Suprapubic skin (tissue), 4 donors: ENCODE results near the gene KRT77. TPM values are rescaled to one million over a fixed set of nuclear protein-coding genes. Genes with fewer than 3 reads are reported as not detected.

Source experiments
- DNase-seq, 2 donors: peaks; one replicate each; pipeline ENCODE4 v3.0.0-alpha.2; 2019; ENCODE audit warnings: low spot score in 2 of 2
- H3K27ac ChIP-seq: fragments of 200-600 bp; sonication (generic); one replicate; pipeline ENCODE4 v1.5.1; 2019
- H3K27me3 ChIP-seq: fragments of 200-600 bp; sonication (generic); one replicate; pipeline ENCODE4 v1.5.1; 2019
- H3K36me3 ChIP-seq: fragments of 200-600 bp; sonication (generic); one replicate; pipeline ENCODE4 v1.5.1; 2019
- H3K4me1 ChIP-seq: fragments of 200-600 bp; sonication (generic); one replicate; pipeline ENCODE4 v1.5.1; 2019
- H3K4me3 ChIP-seq: fragments of 200-600 bp; sonication (generic); one replicate; pipeline ENCODE4 v1.5.1; 2019; ENCODE audit warnings: mild to moderate bottlenecking
- H3K9me3 ChIP-seq: fragments of 200-600 bp; sonication (generic); one replicate; pipeline ENCODE4 v1.5.1; 2019
- CTCF ChIP-seq, 2 donors: fragments of 200-600 bp in 1 of 2; fragments of 450-650 bp in 1 of 2; sonication (generic) in 1 of 2; IDR thresholded peaks; one replicate each; pipeline ENCODE4 v1.5.1; 2016 to 2019; ENCODE audit warnings: antibody characterized with exemption in 2 of 2, mild to moderate bottlenecking in 1 of 2, moderate library complexity in 1 of 2
- EP300 ChIP-seq: sonication (generic); formaldehyde crosslinking; IDR thresholded peaks from one replicate; pipeline ENCODE4 v1.6.1; 2017; ENCODE audit warnings: antibody characterized with exemption
- POLR2A ChIP-seq, 2 donors: fragments of 450-650 bp; IDR thresholded peaks; one replicate each; pipeline ENCODE4 v1.6.1; 2017; ENCODE audit warnings: antibody characterized with exemption in 2 of 2, mild to moderate bottlenecking in 2 of 2, moderate library complexity in 2 of 2
- POLR2AphosphoS5 ChIP-seq, 3 donors: sonication (generic); formaldehyde crosslinking; IDR thresholded peaks; one replicate each; pipeline ENCODE4 v1.6.1; 2017; ENCODE audit warnings: antibody characterized with exemption in 3 of 3
- WGBS: methylation state at CpG from one replicate; pipeline ENCODE4 v1.1.5; 2018; 5-methylcytosine and 5-hydroxymethylcytosine counted together
- total RNA-seq, 4 donors: library from RNA; depleted of rRNA; stranded (reverse); fragments of >200 nt; gene quantifications; one replicate each; pipeline ENCODE4 v1.1.0, GENCODE V29; 2016

Gene KRT77
- total RNA-seq, 4 donors from 2014 or later: 146 to 424 (median 275) TPM

GRCh38 chr12:52730383-52730782 is 27.1 kb upstream of the KRT77 start:
- no peak overlapping the region for H3K4me3 ChIP-seq
- no peak for TF ChIP-seq POLR2A (IDR thresholded peaks at IDR 0.05)
- TF ChIP-seq POLR2AphosphoS5 (IDR thresholded peaks at IDR 0.05): no peak
- no peak for TF ChIP-seq EP300
- no peak for TF ChIP-seq CTCF (IDR thresholded peaks at IDR 0.05)
- no peak for DNase-seq
- peaks cover 16% of the 10 kb centered on the region for H3K27me3 ChIP-seq
- WGBS: 91% methylated on average over 13 of the region's 13 CpGs
- no peaks in the 10 kb centered on the region for H3K4me1 ChIP-seq
- H3K9me3 ChIP-seq: no peaks in the 10 kb centered on the region
- no peaks in the 10 kb centered on the region for H3K36me3 ChIP-seq
- H3K27ac ChIP-seq: no peak overlapping the region

- TF ChIP-seq EP300 (no peak), POLR2A (IDR thresholded peaks at IDR 0.05) (no peak), CTCF (IDR thresholded peaks at IDR 0.05) (no peak), POLR2AphosphoS5 (IDR thresholded peaks at IDR 0.05) (no peak)
- no peak overlapping the region for H3K4me3 ChIP-seq
These were observed 25.8 kb upstream of the KRT77 start for GRCh38 chr12:52729147-52729546.

GRCh38 chr12:52728374-52728773 is 25.1 kb upstream of the KRT77 start:
- WGBS: 91% methylated on average over 2 of the region's 2 CpGs
- no peak for TF ChIP-seq POLR2A (IDR thresholded peaks at IDR 0.05)
- TF ChIP-seq POLR2AphosphoS5 (IDR thresholded peaks at IDR 0.05): no peak
- no peak for TF ChIP-seq CTCF (IDR thresholded peaks at IDR 0.05)
- no peak for TF ChIP-seq EP300
- no peaks in the 10 kb centered on the region for H3K4me1 ChIP-seq

More at GRCh38 chr12:52729147-52729546, 25.8 kb upstream of the KRT77 start:
- H3K27me3 ChIP-seq: peaks cover 7% of the 10 kb centered on the region
- no peaks in the 10 kb centered on the region for H3K36me3 ChIP-seq
- no peak for DNase-seq
- no peaks in the 10 kb centered on the region for H3K9me3 ChIP-seq
- WGBS: 73% methylated on average over 9 of the region's 10 CpGs
- no peaks in the 10 kb centered on the region for H3K4me1 ChIP-seq
- no peak overlapping the region for H3K27ac ChIP-seq

GRCh38 chr12:52727037-52727436 is 23.7 kb upstream of the KRT77 start:
- DNase-seq: no peak
- TF ChIP-seq POLR2A (IDR thresholded peaks at IDR 0.05) (no peak), EP300 (no peak), CTCF (IDR thresholded peaks at IDR 0.05) (no peak), POLR2AphosphoS5 (IDR thresholded peaks at IDR 0.05) (no peak)
- no peaks in the 10 kb centered on the region for H3K36me3 ChIP-seq
- H3K27me3 ChIP-seq: peaks cover 6% of the 10 kb centered on the region
- no peaks in the 10 kb centered on the region for H3K4me1 ChIP-seq
- no peaks in the 10 kb centered on the region for H3K9me3 ChIP-seq
- WGBS: 88% methylated on average over 4 of the region's 4 CpGs
- no peak overlapping the region for H3K4me3 ChIP-seq
- no peak overlapping the region for H3K27ac ChIP-seq

More at GRCh38 chr12:52728374-52728773, 25.1 kb upstream of the KRT77 start:
- Histone ChIP-seq H3K36me3 (no peaks in the 10 kb centered on the region), H3K4me3 (no peak overlapping the region), H3K27ac (no peak overlapping the region), H3K27me3 (peaks cover 6% of the 10 kb centered on the region), H3K9me3 (no peaks in the 10 kb centered on the region)
- no peak for DNase-seq

- WGBS: 62% methylated on average over 2 of the region's 2 CpGs
These were observed 23.1 kb upstream of the KRT77 start for GRCh38 chr12:52726451-52726850.

More at GRCh38 chr12:52726451-52726850, 23.1 kb upstream of the KRT77 start:
- Histone ChIP-seq H3K27ac (no peak overlapping the region), H3K4me1 (no peaks in the 10 kb centered on the region), H3K9me3 (no peaks in the 10 kb centered on the region), H3K4me3 (no peak overlapping the region), H3K27me3 (peaks cover 6% of the 10 kb centered on the region), H3K36me3 (no peaks in the 10 kb centered on the region)
- DNase-seq: no peak
- TF ChIP-seq POLR2A (IDR thresholded peaks at IDR 0.05): no peak
- no peak for TF ChIP-seq EP300
- TF ChIP-seq POLR2AphosphoS5 (IDR thresholded peaks at IDR 0.05): no peak
- TF ChIP-seq CTCF (IDR thresholded peaks at IDR 0.05): no peak
